22Rv1 (cell line): Measurements from ENCODE around the gene TMCO4.
A peak's percentile ranks its signal among the peaks of the same experiment; 100 is the strongest.

Source experiments
- H3K27ac ChIP-seq: fragments of 450-650 bp; 2 replicates; pipeline ENCODE4 v1.5.1; 2017
- ZFX ChIP-seq: fragments of 450-650 bp; IDR thresholded peaks from 2 replicates; pipeline ENCODE4 v1.6.1; 2017; ENCODE audit warnings: antibody characterized with exemption, borderline replicate concordance
- TF ChIP-seq, protein P1 (sequence below): fragments of 450-650 bp; IDR thresholded peaks from 2 replicates; pipeline ENCODE4 v1.5.1; 2017; ENCODE audit warnings: mild to moderate bottlenecking

The TMCO4 gene

DNA sequence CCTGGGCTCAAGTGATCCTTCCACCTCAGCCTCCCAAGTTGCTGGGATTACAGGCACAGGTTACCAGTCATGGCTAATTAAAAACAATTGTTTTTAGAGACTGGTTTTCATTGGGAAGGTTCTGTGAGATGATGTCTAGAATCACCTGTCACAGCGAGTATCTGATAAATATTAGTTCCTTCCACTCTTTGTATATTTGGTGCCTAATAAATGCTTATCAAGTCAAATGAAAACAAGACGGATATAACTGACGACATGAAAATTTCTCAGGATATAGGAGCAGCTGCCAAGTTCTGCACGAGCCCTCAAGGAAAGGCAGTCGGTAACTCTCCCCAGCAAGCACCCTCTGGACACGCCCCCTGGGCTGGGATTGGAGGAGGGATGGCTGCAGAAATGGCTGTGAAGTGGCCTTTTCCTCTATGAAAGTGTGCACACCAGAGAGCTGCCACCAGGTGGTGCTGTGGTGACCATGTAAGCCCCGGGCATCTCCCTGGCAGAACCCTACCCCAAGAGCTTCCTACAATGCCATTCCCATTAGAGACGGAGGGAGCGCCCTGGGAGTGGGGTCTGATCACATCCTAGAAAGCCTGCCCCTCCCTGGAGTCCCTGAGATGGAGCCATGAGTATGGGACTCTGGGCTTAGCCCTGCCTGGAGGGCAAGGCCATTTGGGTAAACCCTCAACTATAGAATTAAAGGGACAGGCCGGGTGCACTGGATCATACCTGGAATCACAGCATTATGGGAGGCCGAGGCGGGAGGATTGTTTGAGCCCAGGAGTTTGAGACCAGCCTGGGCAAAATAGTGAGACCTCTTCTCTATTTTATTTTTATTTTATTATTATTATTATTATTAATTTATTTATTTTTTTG, 84.1 kb downstream of the TMCO4 start:
- TF ChIP-seq, protein P1, sequence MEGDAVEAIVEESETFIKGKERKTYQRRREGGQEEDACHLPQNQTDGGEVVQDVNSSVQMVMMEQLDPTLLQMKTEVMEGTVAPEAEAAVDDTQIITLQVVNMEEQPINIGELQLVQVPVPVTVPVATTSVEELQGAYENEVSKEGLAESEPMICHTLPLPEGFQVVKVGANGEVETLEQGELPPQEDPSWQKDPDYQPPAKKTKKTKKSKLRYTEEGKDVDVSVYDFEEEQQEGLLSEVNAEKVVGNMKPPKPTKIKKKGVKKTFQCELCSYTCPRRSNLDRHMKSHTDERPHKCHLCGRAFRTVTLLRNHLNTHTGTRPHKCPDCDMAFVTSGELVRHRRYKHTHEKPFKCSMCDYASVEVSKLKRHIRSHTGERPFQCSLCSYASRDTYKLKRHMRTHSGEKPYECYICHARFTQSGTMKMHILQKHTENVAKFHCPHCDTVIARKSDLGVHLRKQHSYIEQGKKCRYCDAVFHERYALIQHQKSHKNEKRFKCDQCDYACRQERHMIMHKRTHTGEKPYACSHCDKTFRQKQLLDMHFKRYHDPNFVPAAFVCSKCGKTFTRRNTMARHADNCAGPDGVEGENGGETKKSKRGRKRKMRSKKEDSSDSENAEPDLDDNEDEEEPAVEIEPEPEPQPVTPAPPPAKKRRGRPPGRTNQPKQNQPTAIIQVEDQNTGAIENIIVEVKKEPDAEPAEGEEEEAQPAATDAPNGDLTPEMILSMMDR = peak; percentile 95
- TF ChIP-seq ZFX = no peak
- H3K27ac ChIP-seq = no peak overlapping the region

DNA sequence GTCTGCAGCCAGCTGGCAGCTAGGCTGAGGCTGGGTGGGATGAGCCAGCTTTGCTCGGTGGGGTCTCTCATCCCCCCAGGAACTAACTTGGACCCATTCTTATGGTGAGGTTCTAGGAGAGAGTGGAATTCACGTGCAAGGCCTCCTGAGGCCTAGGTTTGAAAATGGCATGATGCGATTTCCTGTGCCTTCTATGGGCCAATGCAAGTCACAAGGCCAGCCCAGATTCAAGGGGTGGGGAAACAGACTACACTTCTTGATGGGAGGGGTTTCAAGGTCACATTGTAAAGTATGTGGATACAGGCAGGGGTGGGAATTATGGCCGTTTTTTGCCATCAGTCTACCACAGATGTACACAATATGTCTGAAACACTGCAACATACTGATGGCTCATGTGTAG, 86.8 kb downstream of the TMCO4 start:
- H3K27ac ChIP-seq = no peak overlapping the region
- no peak for TF ChIP-seq ZFX
- TF ChIP-seq, protein P1 = no peak

DNA sequence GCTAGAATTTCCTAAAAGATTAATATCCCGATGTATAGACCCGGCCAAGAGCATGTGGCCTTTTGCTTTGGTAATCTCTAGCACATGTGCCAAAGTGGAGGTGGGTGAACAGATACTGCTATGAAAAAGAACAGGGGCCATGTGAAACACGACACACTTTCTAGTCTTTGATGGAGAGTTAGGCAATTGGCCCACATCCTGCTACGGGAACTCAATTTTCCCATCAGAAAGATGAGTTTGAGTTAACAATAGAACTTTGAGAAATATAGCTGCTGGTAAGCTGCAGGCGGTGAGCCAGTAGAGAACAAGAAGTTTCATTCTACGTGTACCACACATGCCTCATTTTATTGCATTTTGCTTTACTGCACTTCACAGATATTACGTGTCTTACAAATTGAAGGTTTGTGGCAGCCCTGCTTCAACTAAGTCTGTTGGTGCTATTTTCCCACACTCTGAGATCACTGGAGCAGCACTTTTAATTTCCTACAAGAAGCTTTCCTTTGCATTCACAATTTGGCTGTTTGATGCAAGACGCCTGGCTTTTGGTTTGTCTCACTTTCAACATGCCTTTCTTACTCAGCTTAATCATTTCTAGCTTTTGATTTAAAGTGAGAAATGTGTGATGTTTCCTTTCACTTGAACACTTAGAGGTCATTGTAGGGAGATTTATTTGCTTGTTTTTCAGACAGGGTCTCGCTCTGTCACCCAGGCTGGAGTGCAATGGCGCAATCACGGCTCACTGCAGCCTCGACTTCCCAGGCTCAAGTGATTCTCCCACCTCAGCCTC, 88.7 kb downstream of the TMCO4 start:
- no peak overlapping the region for H3K27ac ChIP-seq
- TF ChIP-seq ZFX = no peak
- TF ChIP-seq, protein P1 = no peak

DNA sequence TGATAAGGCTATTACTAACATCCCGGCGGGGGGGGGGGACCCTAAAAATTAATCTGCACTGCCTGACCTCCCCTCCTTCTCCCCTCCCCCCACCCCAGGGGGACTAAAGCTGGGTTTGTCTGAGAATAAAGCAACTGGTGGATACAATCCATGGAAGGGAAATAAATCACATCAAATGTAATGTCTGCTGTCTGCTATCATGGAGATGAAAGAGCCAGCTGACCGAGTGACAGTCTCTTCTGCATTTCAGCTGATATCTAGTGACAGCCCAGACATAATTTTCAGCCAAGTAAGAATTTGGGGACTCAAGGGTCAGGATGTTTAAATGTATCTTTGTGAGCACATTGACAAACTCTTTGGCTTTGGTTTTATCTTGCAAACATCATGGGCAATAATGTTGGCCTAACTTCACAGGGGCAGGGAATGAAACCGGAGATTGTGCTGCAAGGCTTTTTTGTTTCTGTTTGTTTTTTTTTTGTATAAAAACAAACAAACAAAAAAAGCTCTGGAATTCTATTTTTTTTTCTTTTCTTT, 90.4 kb downstream of the TMCO4 start:
- H3K27ac ChIP-seq = no peak overlapping the region
- TF ChIP-seq, protein P1 = no peak
- no peak for TF ChIP-seq ZFX

DNA sequence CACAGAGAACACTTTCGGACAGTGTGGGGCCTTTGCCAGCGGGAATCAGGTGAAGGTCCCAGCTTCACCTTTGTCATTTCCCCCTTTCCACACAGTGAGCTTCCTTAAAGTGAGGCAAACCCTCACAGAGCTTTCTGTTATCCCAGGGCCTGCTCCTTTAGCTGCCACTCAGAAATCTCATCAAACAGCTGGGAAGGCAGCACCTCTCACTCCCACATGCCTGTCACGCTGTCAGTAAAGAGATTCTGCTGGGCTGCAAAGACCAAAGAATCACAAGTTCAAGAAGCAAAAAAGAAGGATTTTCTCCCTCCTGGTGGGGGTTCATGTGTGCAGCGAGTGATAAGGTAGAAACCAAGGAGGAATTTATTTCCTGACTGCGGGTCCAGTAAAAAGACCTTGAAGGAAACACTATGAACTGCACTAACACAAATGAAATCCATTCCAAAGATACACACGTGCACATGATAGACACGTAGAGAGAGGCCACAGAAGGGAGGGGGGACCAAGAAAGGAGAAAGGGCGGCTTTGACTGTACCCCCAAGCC, 91.1 kb downstream of the TMCO4 start:
- TF ChIP-seq, protein P1 = no peak
- TF ChIP-seq ZFX = no peak
- H3K27ac ChIP-seq = no peak overlapping the region

DNA sequence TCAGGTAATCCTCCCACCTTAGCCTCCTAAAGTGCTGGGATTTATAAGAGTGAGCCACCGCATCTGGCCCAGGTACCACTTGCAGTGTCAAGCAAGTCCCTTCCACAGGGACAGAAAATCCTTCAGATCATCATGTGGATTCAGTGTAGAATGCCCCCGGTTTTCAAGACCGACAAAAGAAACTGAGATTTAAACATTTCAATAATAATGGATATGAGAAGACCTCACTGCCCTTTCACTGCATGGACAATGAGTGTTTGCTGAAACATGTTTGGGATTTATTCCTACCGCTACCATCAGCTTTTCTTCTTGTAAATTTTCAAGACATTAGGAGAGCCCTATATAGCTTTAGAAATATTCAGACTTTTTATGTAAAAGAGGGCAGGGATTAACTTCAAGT, 93.6 kb downstream of the TMCO4 start:
- TF ChIP-seq, protein P1 = no peak
- no peak for TF ChIP-seq ZFX
- no peak overlapping the region for H3K27ac ChIP-seq

DNA sequence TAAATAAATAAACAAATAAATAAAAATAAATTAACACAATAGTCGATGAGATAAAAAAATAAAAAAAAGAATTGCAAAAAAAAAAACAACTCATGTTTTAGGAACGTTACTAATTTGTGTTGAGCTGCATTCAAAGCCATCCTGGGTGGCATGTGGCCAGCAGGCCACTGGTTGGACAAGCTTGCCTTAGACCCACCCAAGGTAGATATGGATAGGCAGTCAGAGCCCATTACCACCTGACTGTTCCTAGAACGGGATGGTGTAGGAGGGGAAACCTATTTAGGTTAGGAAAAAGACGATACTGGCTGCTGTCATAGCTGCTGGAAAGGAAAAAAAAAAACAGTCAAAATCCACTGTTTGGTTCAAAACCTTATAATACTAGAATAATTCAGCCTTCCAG, 94.3 kb downstream of the TMCO4 start:
- no peak for TF ChIP-seq ZFX
- TF ChIP-seq, protein P1 = no peak

More for the DNA sequence above, 94.3 kb downstream of the TMCO4 start:
- H3K27ac ChIP-seq = no peak overlapping the region
